LNCaP clone FGC (cell line): ENCODE measurements around the gene STAT5B.
A peak's percentile ranks its signal among the peaks of the same experiment; 100 is the strongest.

ENCODE experiments used
- DNase-seq: peaks from one replicate; pipeline ENCODE4 v3.0.0-alpha.2; 2011; ENCODE audit warnings: low read depth
- H3K4me3 ChIP-seq: 2 replicates; pipeline ENCODE4 v1.5.1; 2011; ENCODE audit warnings: mild to moderate bottlenecking, low read depth, low read length, control low read depth
- CTCF ChIP-seq: IDR thresholded peaks from 2 replicates; pipeline ENCODE4 v1.5.1; 2012; ENCODE audit warnings: mild to moderate bottlenecking; ENCODE audit not compliant: control insufficient read depth, insufficient read depth; ENCODE audit errors: extremely low read depth

The STAT5B gene

GRCh38 chr17:42282478-42283080 is 6.4 kb upstream of the STAT5B start:
- TF ChIP-seq CTCF: no peak
- no peak overlapping the region for H3K4me3 ChIP-seq
- DNase-seq: no peak

- DNase-seq: no peak
- no peak overlapping the region for H3K4me3 ChIP-seq
- TF ChIP-seq CTCF: no peak
These were observed 5.4 kb upstream of the STAT5B start for GRCh38 chr17:42281571-42282096.

- no peak overlapping the region for H3K4me3 ChIP-seq
- TF ChIP-seq CTCF: no peak
- DNase-seq: no peak
These were observed 3.8 kb upstream of the STAT5B start for GRCh38 chr17:42279776-42280630.

- H3K4me3 ChIP-seq: no peak overlapping the region
- DNase-seq: no peak
- no peak for TF ChIP-seq CTCF
These were observed 1.1 kb upstream of the STAT5B start for GRCh38 chr17:42277342-42277712.

- H3K4me3 ChIP-seq: peak overlapping the region; percentile 60
- DNase-seq: no peak
- TF ChIP-seq CTCF: no peak
These were observed 584 bp upstream of the STAT5B start for GRCh38 chr17:42276609-42277341.

GRCh38 chr17:42275527-42276358 is 448 bp downstream of the STAT5B start:
- peak overlapping the region; percentile 77 for H3K4me3 ChIP-seq
- DNase-seq: no peak
- no peak for TF ChIP-seq CTCF
